ENCODE measurements around the gene ZC3H12D.
"Not testable (repeated sequence)": the region's sequence is repeated elsewhere in the genome, so short reads cannot be mapped to it uniquely, and the experiment has no call there.

ZC3H12D gene

GRCh38 chr6:149499066-149499465 is 14.3 kb upstream of the ZC3H12D start:
- no peaks in the 10 kb centered on the region for H3K4me1 ChIP-seq (ENCODE audit: insufficient read depth, low read length)
- no peaks in the 10 kb centered on the region for H3K9me3 ChIP-seq (ENCODE audit: insufficient read depth, low read depth, low read length)
- no peak overlapping the region for H3K4me3 ChIP-seq (ENCODE audit: low read length)
- no peaks in the 10 kb centered on the region for H3K36me3 ChIP-seq (ENCODE audit: insufficient read depth, low read depth, low read length)
- no peaks in the 10 kb centered on the region for H3K27me3 ChIP-seq (ENCODE audit: insufficient read depth, low read length)
- no peak overlapping the region for H3K9ac ChIP-seq (ENCODE audit: low read depth, low read length)
- no peak overlapping the region for H3K27ac ChIP-seq (ENCODE audit: low read length)

DNA sequence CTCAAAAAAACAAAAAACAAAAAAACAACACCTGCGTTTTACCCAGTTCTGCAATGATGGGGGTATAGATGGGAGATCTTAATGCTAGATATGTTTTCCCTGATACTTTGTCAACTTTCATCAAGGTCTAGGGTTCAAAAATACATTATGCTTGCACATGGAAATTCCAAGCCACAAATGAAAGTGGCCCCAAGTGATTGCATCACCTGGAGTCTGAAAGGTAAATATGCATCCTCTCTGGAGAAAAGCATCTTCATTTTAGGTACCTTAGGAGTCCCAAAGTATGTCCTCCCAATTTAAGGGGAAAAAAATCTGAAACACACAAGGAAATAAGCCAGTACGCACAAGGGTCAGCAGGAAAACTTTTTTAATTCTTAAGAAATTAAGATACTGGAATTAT is 12.6 kb upstream of the ZC3H12D start:
- Histone ChIP-seq H3K9ac (ENCODE audit: low read depth, low read length) (no peak overlapping the region), H3K27me3 (ENCODE audit: insufficient read depth, low read length) (no peaks in the 10 kb centered on the region), H3K4me3 (ENCODE audit: low read length) (no peak overlapping the region), H3K27ac (ENCODE audit: low read length) (no peak overlapping the region), H3K9me3 (ENCODE audit: insufficient read depth, low read depth, low read length) (no peaks in the 10 kb centered on the region), H3K4me1 (ENCODE audit: insufficient read depth, low read length) (no peaks in the 10 kb centered on the region), H3K36me3 (ENCODE audit: insufficient read depth, low read depth, low read length) (no peaks in the 10 kb centered on the region)

GRCh38 chr6:149496597-149496996 is 11.8 kb upstream of the ZC3H12D start:
- not testable (repeated sequence) for H3K9ac ChIP-seq (ENCODE audit: low read depth, low read length); H3K27ac ChIP-seq (ENCODE audit: low read length); H3K27me3 ChIP-seq (ENCODE audit: insufficient read depth, low read length); H3K36me3 ChIP-seq (ENCODE audit: insufficient read depth, low read depth, low read length); H3K4me3 ChIP-seq (ENCODE audit: low read length); H3K9me3 ChIP-seq (ENCODE audit: insufficient read depth, low read depth, low read length); H3K4me1 ChIP-seq (ENCODE audit: insufficient read depth, low read length)

- not testable (repeated sequence) for H3K27ac ChIP-seq (ENCODE audit: low read length); H3K27me3 ChIP-seq (ENCODE audit: insufficient read depth, low read length); H3K9me3 ChIP-seq (ENCODE audit: insufficient read depth, low read depth, low read length); H3K4me1 ChIP-seq (ENCODE audit: insufficient read depth, low read length); H3K4me3 ChIP-seq (ENCODE audit: low read length); H3K36me3 ChIP-seq (ENCODE audit: insufficient read depth, low read depth, low read length); H3K9ac ChIP-seq (ENCODE audit: low read depth, low read length)
Measured at GRCh38 chr6:149495349-149496016, 10.7 kb upstream of the ZC3H12D start.

- H3K27ac ChIP-seq (ENCODE audit: low read length); H3K9ac ChIP-seq (ENCODE audit: low read depth, low read length); H3K4me3 ChIP-seq (ENCODE audit: low read length); H3K36me3 ChIP-seq (ENCODE audit: insufficient read depth, low read depth, low read length); H3K9me3 ChIP-seq (ENCODE audit: insufficient read depth, low read depth, low read length); H3K4me1 ChIP-seq (ENCODE audit: insufficient read depth, low read length); H3K27me3 ChIP-seq (ENCODE audit: insufficient read depth, low read length): not testable (repeated sequence)
Measured at GRCh38 chr6:149494810-149495209, 10.0 kb upstream of the ZC3H12D start.

- Histone ChIP-seq H3K4me3 (ENCODE audit: low read length) (no peak overlapping the region), H3K36me3 (ENCODE audit: insufficient read depth, low read depth, low read length) (no peaks in the 10 kb centered on the region), H3K4me1 (ENCODE audit: insufficient read depth, low read length) (no peaks in the 10 kb centered on the region), H3K9me3 (ENCODE audit: insufficient read depth, low read depth, low read length) (no peaks in the 10 kb centered on the region), H3K27ac (ENCODE audit: low read length) (no peak overlapping the region), H3K9ac (ENCODE audit: low read depth, low read length) (no peak overlapping the region), H3K27me3 (ENCODE audit: insufficient read depth, low read length) (no peaks in the 10 kb centered on the region)
Measured at GRCh38 chr6:149493761-149494320, 9.0 kb upstream of the ZC3H12D start.

DNA sequence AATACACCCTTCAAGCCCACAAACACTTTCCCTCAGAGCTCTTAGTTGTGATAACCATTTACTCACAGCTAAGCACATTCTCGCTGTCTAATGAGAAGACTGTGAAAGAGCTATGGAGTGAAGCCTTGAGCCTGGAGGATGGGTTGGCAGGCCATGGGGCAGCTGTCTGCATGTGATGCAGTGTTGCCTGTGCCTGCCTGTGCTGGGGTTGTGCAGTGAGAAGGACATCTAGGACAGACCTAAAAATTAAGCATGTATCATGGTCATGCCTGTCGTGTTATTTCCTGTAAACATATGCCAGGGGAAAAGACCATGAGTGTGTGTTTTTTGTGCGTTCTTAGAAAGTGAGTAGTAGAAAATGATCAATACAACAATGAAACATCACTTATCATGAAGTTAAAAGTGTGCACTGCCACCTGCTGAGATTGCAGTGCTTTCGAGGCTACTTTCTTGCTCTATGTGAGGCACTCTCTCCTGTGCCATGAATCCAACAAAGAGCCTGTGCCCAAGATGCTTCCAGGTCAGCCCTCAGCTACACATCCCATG is 8.1 kb upstream of the ZC3H12D start:
- Histone ChIP-seq H3K4me3 (ENCODE audit: low read length) (no peak overlapping the region), H3K36me3 (ENCODE audit: insufficient read depth, low read depth, low read length) (no peaks in the 10 kb centered on the region), H3K9me3 (ENCODE audit: insufficient read depth, low read depth, low read length) (no peaks in the 10 kb centered on the region), H3K9ac (ENCODE audit: low read depth, low read length) (no peak overlapping the region), H3K27me3 (ENCODE audit: insufficient read depth, low read length) (no peaks in the 10 kb centered on the region), H3K4me1 (ENCODE audit: insufficient read depth, low read length) (no peaks in the 10 kb centered on the region), H3K27ac (ENCODE audit: low read length) (no peak overlapping the region)

- Histone ChIP-seq H3K4me1 (ENCODE audit: insufficient read depth, low read length) (no peaks in the 10 kb centered on the region), H3K27me3 (ENCODE audit: insufficient read depth, low read length) (no peaks in the 10 kb centered on the region), H3K27ac (ENCODE audit: low read length) (no peak overlapping the region), H3K9ac (ENCODE audit: low read depth, low read length) (no peak overlapping the region), H3K36me3 (ENCODE audit: insufficient read depth, low read depth, low read length) (no peaks in the 10 kb centered on the region), H3K4me3 (ENCODE audit: low read length) (no peak overlapping the region), H3K9me3 (ENCODE audit: insufficient read depth, low read depth, low read length) (no peaks in the 10 kb centered on the region)
Measured at GRCh38 chr6:149489967-149490366, 5.2 kb upstream of the ZC3H12D start.

- no peaks in the 10 kb centered on the region for H3K9me3 ChIP-seq (ENCODE audit: insufficient read depth, low read depth, low read length)
- no peak overlapping the region for H3K9ac ChIP-seq (ENCODE audit: low read depth, low read length)
- no peaks in the 10 kb centered on the region for H3K27me3 ChIP-seq (ENCODE audit: insufficient read depth, low read length)
- no peaks in the 10 kb centered on the region for H3K36me3 ChIP-seq (ENCODE audit: insufficient read depth, low read depth, low read length)
- no peaks in the 10 kb centered on the region for H3K4me1 ChIP-seq (ENCODE audit: insufficient read depth, low read length)
- no peak overlapping the region for H3K4me3 ChIP-seq (ENCODE audit: low read length)
- H3K27ac ChIP-seq (ENCODE audit: low read length), result no peak overlapping the region
Measured at GRCh38 chr6:149488815-149489214, 4.0 kb upstream of the ZC3H12D start.

- H3K36me3 ChIP-seq (ENCODE audit: insufficient read depth, low read depth, low read length), result no peaks in the 10 kb centered on the region
Measured at GRCh38 chr6:149487316-149487715, 2.5 kb upstream of the ZC3H12D start.

GRCh38 chr6:149483849-149484655 is 762 bp downstream of the ZC3H12D start:
- H3K27me3 ChIP-seq (ENCODE audit: insufficient read depth, low read length), result no peaks in the 10 kb centered on the region
- no peaks in the 10 kb centered on the region for H3K36me3 ChIP-seq (ENCODE audit: insufficient read depth, low read depth, low read length)
- H3K9me3 ChIP-seq (ENCODE audit: insufficient read depth, low read depth, low read length), result no peaks in the 10 kb centered on the region
- no peaks in the 10 kb centered on the region for H3K4me1 ChIP-seq (ENCODE audit: insufficient read depth, low read length)
- no peak overlapping the region for H3K27ac ChIP-seq (ENCODE audit: low read length)
- no peak overlapping the region for H3K9ac ChIP-seq (ENCODE audit: low read depth, low read length)
- H3K4me3 ChIP-seq (ENCODE audit: low read length), result no peak overlapping the region

More at GRCh38 chr6:149487316-149487715, 2.5 kb upstream of the ZC3H12D start:
- Histone ChIP-seq H3K27me3 (ENCODE audit: insufficient read depth, low read length) (no peaks in the 10 kb centered on the region), H3K4me1 (ENCODE audit: insufficient read depth, low read length) (no peaks in the 10 kb centered on the region), H3K27ac (ENCODE audit: low read length) (no peak overlapping the region), H3K9ac (ENCODE audit: low read depth, low read length) (no peak overlapping the region), H3K4me3 (ENCODE audit: low read length) (no peak overlapping the region), H3K9me3 (ENCODE audit: insufficient read depth, low read depth, low read length) (no peaks in the 10 kb centered on the region)

GRCh38 chr6:149483334-149483725 is 1.5 kb downstream of the ZC3H12D start:
- Histone ChIP-seq H3K9ac (ENCODE audit: low read depth, low read length) (no peak overlapping the region), H3K9me3 (ENCODE audit: insufficient read depth, low read depth, low read length) (no peaks in the 10 kb centered on the region), H3K27me3 (ENCODE audit: insufficient read depth, low read length) (no peaks in the 10 kb centered on the region), H3K36me3 (ENCODE audit: insufficient read depth, low read depth, low read length) (no peaks in the 10 kb centered on the region), H3K27ac (ENCODE audit: low read length) (no peak overlapping the region), H3K4me1 (ENCODE audit: insufficient read depth, low read length) (no peaks in the 10 kb centered on the region), H3K4me3 (ENCODE audit: low read length) (no peak overlapping the region)
